Heart left ventricle (tissue), 16 donors: Measurements from ENCODE around the gene P2RX1. TPM values are rescaled to one million over a fixed set of nuclear protein-coding genes. Genes with fewer than 3 reads are reported as not detected.

Experiments
- ATAC-seq, 4 donors: fragments of 200-7000 bp; cut with Tn5 transposase; one replicate each; pipeline ENCODE4 v1.9.1; 2020 to 2022; ENCODE audit warnings: moderate library complexity in 4 of 4, mild to moderate bottlenecking in 3 of 4, moderate number of reproducible peaks in 1 of 4
- DNase-seq, 5 donors: peaks; one replicate each; pipeline ENCODE4 v3.0.0-alpha.2; 2020
- H3K27ac ChIP-seq, 12 donors: fragments of 200-600 bp; sonication (generic) in 4 of 12; one replicate each; pipeline versions ENCODE4 v1.5.0 to v1.8.0; 2016 to 2022; ENCODE audit warnings: mild to moderate bottlenecking in 2 of 12
- H3K27me3 ChIP-seq, 9 donors: fragments of 200-600 bp; sonication (generic) in 2 of 9; one replicate each; pipeline versions ENCODE4 v1.5.1 to v1.8.0; 2016 to 2022; ENCODE audit warnings: mild to moderate bottlenecking in 3 of 9
- H3K36me3 ChIP-seq, 9 donors: fragments of 200-600 bp; sonication (generic) in 2 of 9; one replicate each; pipeline versions ENCODE4 v1.5.0 to v1.8.0; 2018 to 2022; ENCODE audit warnings: mild to moderate bottlenecking in 2 of 9
- H3K4me1 ChIP-seq, 12 donors: fragments of 200-600 bp; sonication (generic) in 4 of 12; one replicate each; pipeline versions ENCODE4 v1.5.0 to v1.8.0; 2016 to 2022; ENCODE audit warnings: mild to moderate bottlenecking in 3 of 12
- H3K4me3 ChIP-seq, 12 donors: fragments of 200-600 bp; sonication (generic) in 4 of 12; one replicate each; pipeline versions ENCODE4 v1.5.0 to v1.8.0; 2017 to 2022; ENCODE audit warnings: mild to moderate bottlenecking in 9 of 12, moderate library complexity in 4 of 12
- H3K9me3 ChIP-seq, 12 donors: fragments of 200-600 bp; sonication (generic) in 4 of 12; one replicate each; pipeline versions ENCODE4 v1.5.0 to v1.8.0; 2016 to 2022; ENCODE audit warnings: mild to moderate bottlenecking in 1 of 12
- POLR2A ChIP-seq, 2 donors: fragments of 450-650 bp; IDR thresholded peaks; one replicate each; pipeline ENCODE4 v1.6.1; 2017; ENCODE audit warnings: antibody characterized with exemption in 2 of 2, mild to moderate bottlenecking in 2 of 2, moderate library complexity in 2 of 2
- WGBS, 4 donors: extraction: QIAGEN DNeasy Blood & Tissue Kit in 2 of 4; methylation state at CpG; one replicate each; pipeline versions ENCODE4 v1.1.5 to v1.1.7; 2013 to 2018; 5-methylcytosine and 5-hydroxymethylcytosine counted together
- intact Hi-C, 10 donors: fragments of 100-400 bp; cut with DNase I; formaldehyde crosslinking; loops; one replicate each; pipeline versions ENCODE4 v1.11.1 to v1.14.2; 2022
- polyA plus RNA-seq, 2 donors: library from polyadenylated mRNA; stranded (reverse); fragments of 200-250 nt; gene quantifications; one replicate each; pipeline ENCODE4 v1.2.3, GENCODE V29; 2013
- total RNA-seq, 9 donors: library from RNA; depleted of rRNA in 2 of 9; stranded (reverse); fragments of >200 nt in 2 of 9; fragmentation: NEBNext Ultra II Directional in 3 of 9; extraction: Animal tissue kit (Norgen Biotek cat#: 25700) in 3 of 9; gene quantifications; one replicate each; pipeline versions ENCODE4 v1.1.0 to v1.2.4, GENCODE V29; 2016 to 2023
- TF ChIP-seq, protein P1 (sequence below), 12 donors: fragments of 200-600 bp; sonication (generic) in 4 of 12; IDR thresholded peaks; one replicate each; pipeline versions ENCODE4 v1.5.0 to v1.8.0; 2018 to 2022; ENCODE audit warnings: antibody characterized with exemption in 12 of 12, mild to moderate bottlenecking in 5 of 12
- donor health status: ischemic (EF 13 %, LVEDD 7.1; RV severe dilation, severe dysfunction).
- donor health status: healthy with polysubstance abuse.
- donor health status: DM: no; HTN: yes; CAD: no.
- donor health status: DM: no; HTN: no; CAD: no.
- donor health status: ischemic (EF 25% LVEDD 6.9; RV normal size, moderate dysfunction).
- donor health status: ischemic (EF 25% LVEDD 5.7; RV mildly dilated, moderate dysfunction).
- donor health status: healthy.
- donor health status: DM: yes; HTN: yes; CAD: no.
- donor health status: ischemic (EF 35%, LVEDD 5.7; RV mildly dilated, moderate dysfunction).
- donor health status: nonischemic (EF 11% LVEDD 7.7; RV severe dilation, severe dysfunction).
- donor health status: DM: yes; HTN: yes; CAD: no.
- donor health status: PGD.
- donor health status: ischemic (EF 29% LVEDD 5.4; RV normal size, mild dysfunction).
- donor health status: nonischemic (EF 23%, LVEDD 6.1; RV moderate dilation, normal function).

P2RX1 gene
- total and polyA plus RNA-seq, 11 donors: 0.19 to 5.5 (median 0.52) TPM

DNA sequence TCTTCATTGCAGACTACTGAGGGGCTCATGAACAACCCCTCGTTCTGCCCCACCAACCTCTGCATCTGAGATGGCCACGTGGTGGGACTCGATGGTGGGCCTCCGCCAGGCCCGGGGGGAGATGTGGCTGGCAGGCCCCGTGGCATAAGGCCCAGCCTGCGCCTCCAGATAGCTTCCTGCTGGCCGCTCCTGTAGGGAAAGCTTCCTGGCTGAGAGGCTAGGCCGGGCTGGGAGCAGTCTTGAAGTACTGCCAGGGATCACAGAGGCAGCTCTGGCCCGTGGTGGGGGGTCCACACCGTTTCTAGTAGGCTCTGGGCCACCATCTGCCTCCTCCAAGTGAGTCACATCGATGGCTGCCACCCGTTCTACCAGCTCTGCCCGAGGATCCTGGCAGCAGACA lies 31.0 kb downstream of the P2RX1 start:
- no peak for TF ChIP-seq POLR2A (IDR thresholded peaks at IDR 0.05)
- TF ChIP-seq, protein P1, sequence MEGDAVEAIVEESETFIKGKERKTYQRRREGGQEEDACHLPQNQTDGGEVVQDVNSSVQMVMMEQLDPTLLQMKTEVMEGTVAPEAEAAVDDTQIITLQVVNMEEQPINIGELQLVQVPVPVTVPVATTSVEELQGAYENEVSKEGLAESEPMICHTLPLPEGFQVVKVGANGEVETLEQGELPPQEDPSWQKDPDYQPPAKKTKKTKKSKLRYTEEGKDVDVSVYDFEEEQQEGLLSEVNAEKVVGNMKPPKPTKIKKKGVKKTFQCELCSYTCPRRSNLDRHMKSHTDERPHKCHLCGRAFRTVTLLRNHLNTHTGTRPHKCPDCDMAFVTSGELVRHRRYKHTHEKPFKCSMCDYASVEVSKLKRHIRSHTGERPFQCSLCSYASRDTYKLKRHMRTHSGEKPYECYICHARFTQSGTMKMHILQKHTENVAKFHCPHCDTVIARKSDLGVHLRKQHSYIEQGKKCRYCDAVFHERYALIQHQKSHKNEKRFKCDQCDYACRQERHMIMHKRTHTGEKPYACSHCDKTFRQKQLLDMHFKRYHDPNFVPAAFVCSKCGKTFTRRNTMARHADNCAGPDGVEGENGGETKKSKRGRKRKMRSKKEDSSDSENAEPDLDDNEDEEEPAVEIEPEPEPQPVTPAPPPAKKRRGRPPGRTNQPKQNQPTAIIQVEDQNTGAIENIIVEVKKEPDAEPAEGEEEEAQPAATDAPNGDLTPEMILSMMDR (IDR thresholded peaks at IDR 0.05): no peak
- H3K27me3 ChIP-seq: no peaks in the 10 kb centered on the region
- 67 to 80% (median 73%) methylated on average over 3 to 14 of the region's 14 CpGs for WGBS, 4 donors
- peaks cover 0 to 49% (median 31%) of the 10 kb centered on the region in 12 donors for H3K4me1 ChIP-seq
- intact Hi-C loops: no loop called here
- peaks cover 0 to 38% (median 16%) of the 10 kb centered on the region in 9 donors for H3K36me3 ChIP-seq
- ATAC-seq (no peak), DNase-seq (no peak)
- H3K4me3 ChIP-seq: no peak overlapping the region
- H3K27ac ChIP-seq: no peak overlapping the region
- H3K9me3 ChIP-seq: no peaks in the 10 kb centered on the region

DNA sequence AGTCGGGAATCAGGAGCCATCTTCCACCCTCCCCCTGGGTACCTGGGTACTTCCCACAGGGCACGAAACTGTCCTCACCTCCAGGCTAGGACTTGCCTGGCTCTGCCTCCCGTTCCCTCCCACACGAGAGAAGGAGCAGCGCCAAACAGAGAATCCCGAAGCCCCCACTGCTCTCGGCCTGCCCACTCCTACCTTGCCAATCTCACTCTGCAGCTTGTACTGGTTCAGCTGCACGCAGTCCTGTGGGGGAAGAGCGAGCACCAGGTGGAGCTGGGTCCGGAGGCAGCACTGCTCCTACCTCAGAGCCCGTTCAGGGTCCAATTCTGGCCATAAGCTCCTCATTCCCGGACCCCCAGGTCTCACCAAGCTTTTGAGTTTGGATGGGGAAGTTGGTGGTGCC lies 32.1 kb downstream of the P2RX1 start:
- Histone ChIP-seq H3K36me3 (peaks cover 0 to 40% (median 16%) of the 10 kb centered on the region in 9 donors), H3K27ac (no peak overlapping the region), H3K27me3 (no peaks in the 10 kb centered on the region), H3K4me3 (no peak overlapping the region), H3K9me3 (no peaks in the 10 kb centered on the region), H3K4me1 (peaks cover 0 to 45% (median 26%) of the 10 kb centered on the region in 12 donors)
- ATAC-seq: no peak
- WGBS, 4 donors: 86 to 97% (median 93%) methylated on average over 12 of the region's 12 CpGs
- intact Hi-C loops: no loop called here
- DNase-seq: no peak
- TF ChIP-seq POLR2A (IDR thresholded peaks at IDR 0.05): no peak

DNA sequence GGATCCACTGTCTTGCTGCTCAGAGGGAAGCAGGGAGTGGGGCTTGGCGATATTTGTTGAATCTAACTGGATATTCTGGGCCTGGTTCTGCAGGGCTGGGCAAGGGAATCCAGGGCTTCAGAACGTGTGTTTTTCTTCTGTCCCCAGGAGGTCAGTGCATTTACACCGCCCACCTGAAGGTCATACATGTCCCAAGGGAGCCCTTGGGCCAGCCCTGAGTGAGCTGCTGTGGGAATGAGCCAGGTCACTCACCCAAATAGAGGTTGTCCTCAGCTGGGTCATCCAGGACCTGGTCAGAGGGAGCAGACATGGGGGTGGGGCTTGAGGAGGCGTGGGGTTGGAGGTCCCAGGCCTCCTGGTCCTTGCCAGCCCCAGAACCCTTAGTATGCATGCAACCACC lies 34.0 kb downstream of the P2RX1 start:
- H3K9me3 ChIP-seq: no peaks in the 10 kb centered on the region
- TF ChIP-seq, protein P1 (IDR thresholded peaks at IDR 0.05): no peak
- TF ChIP-seq POLR2A (IDR thresholded peaks at IDR 0.05): no peak
- DNase-seq (no peak), ATAC-seq (no peak)
- no peak overlapping the region for H3K4me3 ChIP-seq
- peaks cover 0 to 43% (median 16%) of the 10 kb centered on the region in 9 donors for H3K36me3 ChIP-seq
- 78 to 88% (median 84%) methylated on average over 3 to 4 of the region's 4 CpGs for WGBS, 4 donors
- intact Hi-C loops: no loop called here
- H3K27me3 ChIP-seq: no peaks in the 10 kb centered on the region
- H3K27ac ChIP-seq: no peak overlapping the region
- H3K4me1 ChIP-seq: peaks cover 0 to 30% (median 14%) of the 10 kb centered on the region in 12 donors

DNA sequence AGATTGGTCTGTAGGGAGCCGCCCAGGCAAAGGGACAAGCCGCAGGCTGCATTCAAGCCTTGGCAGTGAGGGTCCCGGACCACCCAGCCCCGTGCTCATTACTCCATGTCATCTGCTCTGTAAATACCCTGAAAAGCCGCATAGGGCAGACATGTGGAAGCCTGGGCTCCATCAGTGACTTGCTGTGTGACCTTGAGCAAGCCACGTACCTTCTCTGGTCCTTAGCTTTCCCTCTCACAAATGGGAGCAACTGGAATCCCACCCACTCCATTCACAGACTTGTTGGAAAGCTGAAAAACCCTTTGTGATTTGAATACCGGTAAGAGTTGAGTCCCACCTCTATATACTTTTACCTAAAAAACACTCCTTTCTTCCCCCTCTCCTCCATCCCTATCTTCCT lies 35.3 kb downstream of the P2RX1 start:
- no peak for TF ChIP-seq POLR2A (IDR thresholded peaks at IDR 0.05)
- TF ChIP-seq, protein P1 (IDR thresholded peaks at IDR 0.05): no peak
- no peak overlapping the region for H3K27ac ChIP-seq
- 86 to 97% (median 95%) methylated on average over 6 to 7 of the region's 7 CpGs for WGBS, 4 donors
- intact Hi-C loops: no loop called here
- peaks cover 0 to 17% (median 8%) of the 10 kb centered on the region in 12 donors for H3K4me1 ChIP-seq
- H3K27me3 ChIP-seq: no peaks in the 10 kb centered on the region
- DNase-seq (no peak), ATAC-seq (no peak)
- H3K36me3 ChIP-seq: peaks cover 0 to 52% (median 20%) of the 10 kb centered on the region in 9 donors
- H3K4me3 ChIP-seq: no peak overlapping the region
- no peaks in the 10 kb centered on the region for H3K9me3 ChIP-seq
